HG02759 (cell line): ENCODE data around the gene CLK2.
"Not testable (repeated sequence)": the region's sequence is repeated elsewhere in the genome, so short reads cannot be mapped to it uniquely, and the experiment has no call there.

Experiments
- ATAC-seq: cut with Tn5 transposase; IDR thresholded peaks from one replicate; pipeline ENCODE4 v1.9.1; 2021; ENCODE audit warnings: mild to moderate bottlenecking, moderate library complexity; ENCODE audit not compliant: unreplicated experiment

Gene CLK2

GRCh38 chr1:155218854-155219591 lies 54.3 kb downstream of the CLK2 start:
- ATAC-seq, result no peak

DNA sequence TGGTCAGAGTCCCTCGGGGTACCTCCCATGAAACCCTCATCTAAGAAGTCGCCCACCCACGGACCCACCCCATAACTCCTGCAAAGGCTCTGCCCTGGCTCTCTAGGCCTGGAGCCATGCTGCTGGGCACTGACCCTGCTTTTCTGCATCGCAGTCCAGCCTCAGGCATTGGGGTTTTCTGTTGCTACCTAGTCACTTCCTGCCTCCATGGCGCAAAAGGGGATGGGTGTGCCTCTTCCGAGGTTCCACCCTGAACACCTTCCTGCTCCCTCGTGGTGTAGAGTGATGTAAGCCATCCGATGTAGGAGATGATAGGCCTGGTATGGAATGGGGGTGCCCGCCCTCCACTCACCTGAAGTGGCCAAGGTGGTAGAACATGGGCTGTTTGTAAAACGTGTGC lies 58.6 kb downstream of the CLK2 start:
- ATAC-seq, result not testable (repeated sequence)
